Neural progenitor cell (in vitro differentiated cells): ENCODE data around the gene TTR. TPM values are rescaled to one million over a fixed set of nuclear protein-coding genes. Genes with fewer than 3 reads are reported as not detected.

Experiments
- DNase-seq: peaks from one replicate; pipeline ENCODE4 v3.0.0-alpha.2; 2016; ENCODE audit warnings: low spot score
- H2AFZ ChIP-seq: fragments of 200-600 bp; sonication (generic); replicated peaks from 2 replicates; pipeline ENCODE4 v1.6.1; 2016; ENCODE audit warnings: antibody characterized with exemption
- H3F3A ChIP-seq: fragments of 200-600 bp; sonication (generic); 2 replicates; pipeline ENCODE4 v1.6.1; 2016; ENCODE audit warnings: antibody characterized with exemption, low read depth
- H3K27ac ChIP-seq: fragments of 200-600 bp; sonication (generic); 2 replicates; pipeline ENCODE4 v1.5.1; 2016; ENCODE audit warnings: mild to moderate bottlenecking
- H3K27me3 ChIP-seq: fragments of 200-600 bp; sonication (generic); 2 replicates; pipeline ENCODE4 v1.6.1; 2016; ENCODE audit warnings: mild to moderate bottlenecking, moderate library complexity
- H3K36me3 ChIP-seq: fragments of 200-600 bp; sonication (generic); 2 replicates; pipeline ENCODE4 v1.5.1; 2016
- H3K4me1 ChIP-seq: fragments of 200-600 bp; sonication (generic); 2 replicates; pipeline ENCODE4 v1.6.1; 2016; ENCODE audit warnings: mixed run types
- H3K4me2 ChIP-seq: fragments of 200-600 bp; sonication (generic); 2 replicates; pipeline ENCODE4 v1.6.1; 2016
- H3K4me3 ChIP-seq: fragments of 200-600 bp; sonication (generic); 2 replicates; pipeline ENCODE4 v1.5.1; 2016
- H3K79me2 ChIP-seq: fragments of 200-600 bp; sonication (generic); 2 replicates; pipeline ENCODE4 v1.6.1; 2016; ENCODE audit warnings: low read depth
- H3K9ac ChIP-seq: fragments of 200-600 bp; sonication (generic); 2 replicates; pipeline ENCODE4 v1.6.1; 2016
- H3K9me3 ChIP-seq: fragments of 200-600 bp; sonication (generic); 2 replicates; pipeline ENCODE4 v1.5.1; 2016; ENCODE audit warnings: low read depth
- H4K20me1 ChIP-seq: fragments of 200-600 bp; sonication (generic); 2 replicates; pipeline ENCODE4 v1.6.1; 2016; ENCODE audit warnings: low read depth
- H3K27ac Mint-ChIP-seq: 3 replicates; pipeline ENCODE4 v1.8.0; 2021; ENCODE audit warnings: mixed read lengths
- H3K27me3 Mint-ChIP-seq: 2 replicates; pipeline ENCODE4 v1.8.0; 2022; ENCODE audit warnings: low read depth, mild to moderate bottlenecking, inconsistent platforms, moderate library complexity, mixed read lengths; ENCODE audit not compliant: insufficient read depth
- H3K36me3 Mint-ChIP-seq: 3 replicates; pipeline ENCODE4 v1.8.0; 2021; ENCODE audit warnings: mixed read lengths
- H3K4me1 Mint-ChIP-seq: 3 replicates; pipeline ENCODE4 v1.8.0; 2021; ENCODE audit warnings: mixed read lengths
- H3K4me3 Mint-ChIP-seq: 3 replicates; pipeline ENCODE4 v1.8.0; 2021; ENCODE audit warnings: mild to moderate bottlenecking, moderate library complexity, mixed read lengths
- H3K9me3 Mint-ChIP-seq: 3 replicates; pipeline ENCODE4 v1.8.0; 2020; ENCODE audit warnings: mixed read lengths
- CTCF ChIP-seq: fragments of 200-600 bp; sonication (generic); IDR thresholded peaks from 2 replicates; pipeline ENCODE4 v1.5.1; 2017; ENCODE audit warnings: antibody characterized with exemption, mild to moderate bottlenecking
- EZH2 ChIP-seq: fragments of 200-600 bp; sonication (generic); IDR thresholded peaks from 2 replicates; pipeline ENCODE4 v1.6.1; 2017; ENCODE audit warnings: antibody characterized with exemption, mild to moderate bottlenecking, moderate library complexity
- EZH2phosphoT487 ChIP-seq: fragments of 200-600 bp; sonication (generic); IDR thresholded peaks from 2 replicates; pipeline ENCODE4 v1.6.1; 2017; ENCODE audit warnings: antibody characterized with exemption
- total RNA-seq: library from RNA; depleted of rRNA; stranded (reverse); fragments of >200 nt; gene quantifications from 2 replicates; pipeline ENCODE4 v1.2.3, GENCODE V29; 2015; ENCODE audit warnings: low replicate concordance

Gene TTR
- total RNA-seq, 1 donor from 2014 or later = 1.8 TPM

GRCh38 chr18:31630549-31630948, 38.9 kb downstream of the TTR start:
- peaks cover 34% of the 10 kb centered on the region for H3K36me3 Mint-ChIP-seq
- H3K27me3 ChIP-seq = no peaks in the 10 kb centered on the region
- no peaks in the 10 kb centered on the region for H3K79me2 ChIP-seq
- H3K9me3 ChIP-seq = peaks cover 8% of the 10 kb centered on the region
- no peaks in the 10 kb centered on the region for H4K20me1 ChIP-seq
- H3K4me1 Mint-ChIP-seq = no peaks in the 10 kb centered on the region
- H3K27me3 Mint-ChIP-seq = peaks cover 2% of the 10 kb centered on the region
- no peak overlapping the region for H3K4me3 Mint-ChIP-seq
- no peak overlapping the region for H3K27ac Mint-ChIP-seq
- no peak overlapping the region for H3K4me3 ChIP-seq
- no peak for DNase-seq
- no peak overlapping the region for H3K4me2 ChIP-seq
- H3K36me3 ChIP-seq = peaks cover 20% of the 10 kb centered on the region
- H3F3A ChIP-seq = no peaks in the 10 kb centered on the region
- H2AFZ ChIP-seq = no peak overlapping the region
- H3K4me1 ChIP-seq = no peaks in the 10 kb centered on the region
- H3K9me3 Mint-ChIP-seq = peaks cover 3% of the 10 kb centered on the region
- TF ChIP-seq EZH2phosphoT487 (no peak), EZH2 (no peak), CTCF (no peak)
- H3K27ac ChIP-seq = no peak overlapping the region
- H3K9ac ChIP-seq = no peak overlapping the region

GRCh38 chr18:31631526-31631925, 39.8 kb downstream of the TTR start:
- no peak for TF ChIP-seq EZH2phosphoT487
- no peaks in the 10 kb centered on the region for H3K79me2 ChIP-seq
- no peak overlapping the region for H2AFZ ChIP-seq
- H3K9ac ChIP-seq = no peak overlapping the region
- peaks cover 12% of the 10 kb centered on the region for H3K36me3 ChIP-seq
- no peak overlapping the region for H3K27ac ChIP-seq
- H3K4me3 Mint-ChIP-seq = no peak overlapping the region
- H3K27ac Mint-ChIP-seq = no peak overlapping the region
- no peak overlapping the region for H3K4me2 ChIP-seq
- no peaks in the 10 kb centered on the region for H3K4me1 ChIP-seq
- peaks cover 2% of the 10 kb centered on the region for H3K27me3 Mint-ChIP-seq
- peaks cover 34% of the 10 kb centered on the region for H3K36me3 Mint-ChIP-seq
- H3K9me3 Mint-ChIP-seq = peaks cover 5% of the 10 kb centered on the region
- no peaks in the 10 kb centered on the region for H4K20me1 ChIP-seq
- peaks cover 6% of the 10 kb centered on the region for H3K9me3 ChIP-seq
- no peaks in the 10 kb centered on the region for H3K27me3 ChIP-seq
- DNase-seq = no peak
- H3K4me3 ChIP-seq = no peak overlapping the region
- H3F3A ChIP-seq = no peaks in the 10 kb centered on the region
- no peaks in the 10 kb centered on the region for H3K4me1 Mint-ChIP-seq

- H3K9me3 Mint-ChIP-seq = peaks cover 5% of the 10 kb centered on the region
Measured at GRCh38 chr18:31632356-31632755, 40.7 kb downstream of the TTR start.

More at GRCh38 chr18:31632356-31632755, 40.7 kb downstream of the TTR start:
- no peaks in the 10 kb centered on the region for H3K9me3 ChIP-seq
- no peaks in the 10 kb centered on the region for H3K79me2 ChIP-seq
- H3K4me2 ChIP-seq = no peak overlapping the region
- H3K36me3 ChIP-seq = peaks cover 9% of the 10 kb centered on the region
- H3K4me3 Mint-ChIP-seq = no peak overlapping the region
- no peaks in the 10 kb centered on the region for H3K4me1 ChIP-seq
- H3K36me3 Mint-ChIP-seq = peaks cover 34% of the 10 kb centered on the region
- DNase-seq = no peak
- TF ChIP-seq CTCF (no peak), EZH2phosphoT487 (no peak), EZH2 (no peak)
- no peak overlapping the region for H3K27ac Mint-ChIP-seq
- no peak overlapping the region for H2AFZ ChIP-seq
- H3F3A ChIP-seq = no peaks in the 10 kb centered on the region
- no peaks in the 10 kb centered on the region for H3K27me3 ChIP-seq
- H3K27ac ChIP-seq = no peak overlapping the region
- no peaks in the 10 kb centered on the region for H4K20me1 ChIP-seq
- H3K9ac ChIP-seq = no peak overlapping the region
- no peaks in the 10 kb centered on the region for H3K4me1 Mint-ChIP-seq
- no peak overlapping the region for H3K4me3 ChIP-seq
- peaks cover 2% of the 10 kb centered on the region for H3K27me3 Mint-ChIP-seq
